GM21717 (cell line): ENCODE results near the gene CHD6.

Experiments used
- ATAC-seq: cut with Tn5 transposase; IDR thresholded peaks from one replicate; pipeline ENCODE4 v1.9.1; 2021; ENCODE audit warnings: mild to moderate bottlenecking, moderate library complexity; ENCODE audit not compliant: unreplicated experiment

Gene CHD6

DNA sequence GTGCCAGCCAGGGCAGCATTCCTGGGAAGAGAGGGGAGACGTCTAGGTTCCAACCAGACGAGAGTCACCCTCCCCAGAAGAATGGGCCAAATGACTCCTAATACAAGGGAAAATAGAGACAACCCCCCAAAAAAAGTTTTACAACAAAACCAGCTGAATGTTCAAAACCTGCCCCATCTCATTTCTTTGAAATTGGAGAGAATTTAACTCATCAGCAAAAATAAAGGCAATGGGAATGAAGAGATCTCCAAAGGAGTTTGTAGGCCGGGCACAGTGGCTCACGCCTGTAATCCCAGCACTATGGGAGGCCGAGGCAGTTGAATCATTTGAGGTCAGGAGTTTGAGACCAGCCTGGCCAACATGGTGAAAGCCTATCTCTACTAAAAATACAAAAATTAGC, 241.8 kb downstream of the CHD6 start:
- no peak for ATAC-seq

GRCh38 chr20:41375846-41376245, 242.3 kb downstream of the CHD6 start:
- no peak for ATAC-seq

GRCh38 chr20:41373931-41374920, 244.0 kb downstream of the CHD6 start:
- ATAC-seq: no peak

DNA sequence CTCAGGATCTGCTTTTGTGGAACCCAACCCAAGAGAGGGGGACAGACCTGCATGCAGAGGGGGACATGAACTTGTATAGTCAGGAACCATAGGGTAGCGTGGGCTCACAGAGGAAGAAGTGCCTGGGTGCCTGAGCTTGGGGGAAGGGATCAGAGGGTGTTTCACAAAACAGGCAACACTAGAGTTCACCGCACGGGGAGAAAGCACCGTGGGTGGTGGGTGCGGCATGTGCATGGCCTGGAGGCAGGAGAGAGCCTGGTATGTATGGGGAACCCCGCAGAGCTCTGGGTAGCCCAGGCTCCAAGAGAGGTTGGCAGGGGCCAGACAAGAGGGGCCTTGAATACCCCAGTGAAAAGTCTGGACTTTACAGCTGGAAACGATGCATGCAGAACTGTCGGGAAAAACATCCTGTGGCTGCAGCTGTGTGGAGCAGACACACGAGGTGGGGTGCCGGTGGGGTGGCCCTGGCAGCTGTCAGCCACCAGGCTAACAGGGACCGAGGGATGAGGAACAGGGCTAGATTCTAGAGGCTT, 244.9 kb downstream of the CHD6 start:
- ATAC-seq: no peak

- ATAC-seq: no peak
Measured at GRCh38 chr20:41371371-41371770, 246.8 kb downstream of the CHD6 start.

- ATAC-seq: no peak
Measured at GRCh38 chr20:41370176-41370575, 248.0 kb downstream of the CHD6 start.

- ATAC-seq: no peak
Measured at GRCh38 chr20:41369673-41370072, 248.5 kb downstream of the CHD6 start.

- no peak for ATAC-seq
Measured at GRCh38 chr20:41367956-41368355, 250.2 kb downstream of the CHD6 start.

- ATAC-seq: no peak
Measured at GRCh38 chr20:41367393-41367695, 250.8 kb downstream of the CHD6 start.

GRCh38 chr20:41366546-41367392, 251.4 kb downstream of the CHD6 start, which contains the start of gene EMILIN3:
TSS of gene EMILIN3 (minus strand) at chr20:41366818. CDS start at chr20:41366634, 184 bp downstream.
- ATAC-seq: no peak

GRCh38 chr20:41365777-41366545, 252.2 kb downstream of the CHD6 start:
- no peak for ATAC-seq

DNA sequence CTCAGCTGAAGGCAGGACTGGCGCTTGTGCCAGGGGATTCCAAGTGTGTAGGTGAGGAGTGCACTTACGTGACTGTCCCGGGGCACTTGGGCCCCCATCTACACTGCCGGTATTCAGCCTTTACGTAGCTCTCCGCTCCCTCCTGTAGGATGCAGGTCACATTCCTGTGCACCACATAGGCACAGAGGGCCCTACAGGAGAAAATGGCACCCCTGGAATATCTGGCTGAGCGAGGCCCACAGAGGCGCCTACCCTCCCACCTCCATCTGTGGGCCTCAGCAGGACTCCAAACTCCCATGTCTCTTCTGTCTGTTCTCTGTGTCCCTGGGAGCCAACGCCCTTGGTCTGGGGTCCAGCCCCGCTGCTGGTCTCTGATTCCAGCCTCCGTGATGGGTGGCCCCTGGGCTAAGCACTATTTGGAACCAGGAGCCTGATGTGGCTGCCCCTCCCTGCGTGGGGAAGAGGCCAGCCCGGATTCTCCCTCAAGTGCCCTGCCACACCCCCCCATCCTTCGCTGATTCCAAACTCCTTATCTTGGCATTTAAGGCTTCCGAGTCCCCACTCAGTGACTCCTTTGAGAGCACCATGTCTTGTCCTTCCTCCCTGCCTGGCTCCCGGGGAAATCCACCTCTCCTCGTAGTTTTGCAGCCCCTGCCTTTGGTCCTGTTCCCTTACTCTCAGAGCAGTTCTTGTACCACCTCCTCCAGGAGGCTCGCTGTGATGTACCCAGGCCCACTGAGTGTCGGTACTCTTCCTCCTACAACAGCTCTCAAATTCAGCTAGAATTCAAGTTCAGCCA, 253.0 kb downstream of the CHD6 start:
- ATAC-seq: no peak

DNA sequence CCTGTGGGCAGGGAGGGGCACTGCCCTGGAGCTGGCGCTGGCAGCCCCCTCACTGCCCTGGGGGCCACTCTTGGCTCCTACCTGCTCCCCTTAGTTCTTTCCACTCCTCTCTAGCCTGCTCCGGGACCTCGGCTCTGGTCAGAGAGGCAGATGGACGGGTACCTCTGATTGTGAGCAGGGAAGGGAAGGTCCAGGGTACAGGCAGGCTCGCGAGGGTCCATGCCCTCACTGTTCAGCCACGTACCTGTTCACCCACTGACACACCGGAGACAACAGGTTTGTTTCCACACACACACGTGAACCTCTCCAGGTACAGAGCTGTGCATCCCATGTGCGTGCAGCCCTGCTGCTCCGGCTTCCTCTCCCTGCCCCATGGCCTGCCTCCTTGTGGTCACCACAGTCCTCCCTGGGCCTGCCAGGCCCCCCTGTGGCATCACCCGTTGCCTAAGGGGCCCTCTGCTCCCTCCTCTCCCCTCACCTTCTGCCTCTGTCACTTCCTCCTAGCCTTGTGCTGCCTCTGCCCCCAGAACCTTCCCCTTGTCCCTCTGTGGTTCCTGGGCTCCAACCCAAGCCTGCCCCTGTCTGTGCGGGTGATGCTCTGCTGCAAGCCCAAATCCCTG, 253.8 kb downstream of the CHD6 start:
- no peak for ATAC-seq

GRCh38 chr20:41363601-41364000, 254.6 kb downstream of the CHD6 start:
- no peak for ATAC-seq

- ATAC-seq: no peak
Measured at GRCh38 chr20:41362748-41363140, 255.4 kb downstream of the CHD6 start.

- no peak for ATAC-seq
Measured at GRCh38 chr20:41361757-41362747, 256.1 kb downstream of the CHD6 start.

DNA sequence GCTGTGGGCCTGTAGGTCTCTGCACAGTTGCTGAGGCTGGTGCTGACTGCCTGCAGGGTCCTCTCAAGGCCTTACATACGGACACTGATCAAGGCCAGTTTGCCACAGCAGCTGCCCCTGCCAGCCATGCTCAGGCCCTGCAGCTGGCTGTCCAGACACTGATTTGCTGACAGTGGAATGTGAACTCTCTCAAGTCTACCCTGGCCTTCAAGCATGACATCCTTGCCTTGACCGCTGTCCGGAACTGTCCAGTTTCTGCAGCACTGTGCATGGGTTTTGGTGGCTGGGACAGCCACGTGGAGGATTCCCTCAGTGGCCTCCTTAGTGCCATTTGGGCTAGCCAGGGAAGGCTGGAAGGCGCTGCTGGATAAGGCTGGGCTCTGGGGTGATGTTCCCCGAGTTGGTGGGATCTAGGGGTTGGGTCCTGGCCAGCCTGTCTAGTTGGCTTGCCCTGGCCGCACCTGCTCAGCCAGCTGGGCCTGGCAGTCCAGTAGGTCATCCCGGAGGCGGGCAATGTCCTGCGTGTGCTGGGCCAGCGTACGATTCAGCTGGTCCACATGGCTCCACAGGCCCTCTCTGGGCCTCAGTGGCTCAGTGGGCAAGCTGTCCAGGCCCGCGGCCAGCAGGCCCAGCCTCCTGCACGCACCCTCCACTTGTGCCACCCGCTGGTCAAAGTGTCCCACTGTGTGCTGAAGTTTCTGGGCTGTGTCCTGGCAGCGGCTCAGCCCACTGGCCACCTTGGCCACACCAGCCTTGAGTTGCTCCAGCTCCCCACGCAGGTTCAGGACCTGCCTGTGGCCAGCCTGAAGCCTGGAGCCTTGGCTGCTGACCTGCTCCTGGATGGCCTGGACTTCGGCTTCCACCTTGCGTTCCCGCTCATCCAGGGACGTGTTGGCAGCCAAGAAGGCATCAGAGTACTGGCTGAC, 257.1 kb downstream of the CHD6 start:
- no peak for ATAC-seq
